SH-SY5Y (cell line): ENCODE measurements around the gene LCE2D.

Source experiments
- GATA2 ChIP-seq: IDR thresholded peaks from 2 replicates; pipeline ENCODE4 v1.6.1; 2011; ENCODE audit warnings: mild to moderate bottlenecking, low read depth, low read length
- GATA3 ChIP-seq: IDR thresholded peaks from 2 replicates; pipeline ENCODE4 v1.6.1; 2011; ENCODE audit warnings: low read depth, mild to moderate bottlenecking, low read length, moderate library complexity

DNA sequence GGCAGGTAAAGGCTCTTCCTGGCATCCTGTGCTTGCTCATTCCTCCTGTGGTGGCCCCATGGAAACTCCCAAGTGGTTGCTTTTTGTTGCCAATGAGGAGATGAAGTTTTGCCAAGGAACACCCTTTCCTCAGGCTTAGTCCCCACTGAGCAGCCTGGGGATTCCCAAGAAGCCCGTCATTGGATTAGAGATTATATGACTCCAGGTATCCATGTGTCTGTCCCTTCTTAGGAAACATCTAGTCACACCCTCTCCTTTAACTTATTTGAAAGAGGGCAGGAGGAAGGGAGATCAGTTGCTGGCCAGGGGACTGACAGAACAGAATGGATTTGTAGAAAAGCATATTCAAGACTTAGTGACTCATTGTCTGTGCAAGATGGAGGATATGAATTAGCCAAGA, 36.4 kb upstream of the LCE2D start:
- no peak for TF ChIP-seq GATA3
- TF ChIP-seq GATA2: no peak
